ENCODE results near the gene KIF3B.

The KIF3B gene

GRCh38 chr20:32302507-32302872, 25.0 kb downstream of the KIF3B start:
- no peak overlapping the region for H3K27ac ChIP-seq (ENCODE audit: insufficient read depth in 1 of 2, low read depth in 1 of 2, low read length in 2 of 2, poor library complexity in 1 of 2, severe bottlenecking in 2 of 2)
- 96% methylated on average over 5 of the region's 6 CpGs for WGBS (ENCODE audit: insufficient coverage)

GRCh38 chr20:32304131-32304746, 26.8 kb downstream of the KIF3B start:
- no peak overlapping the region for H3K27ac ChIP-seq (ENCODE audit: insufficient read depth in 1 of 2, low read depth in 1 of 2, low read length in 2 of 2, poor library complexity in 1 of 2, severe bottlenecking in 2 of 2)
- H3K4me3 ChIP-seq (ENCODE audit: control insufficient read depth in 1 of 7, extremely low read depth in 1 of 7, insufficient read depth in 4 of 7, low read depth in 2 of 7, low read length in 6 of 7): no peak overlapping the region
- H3K9me3 ChIP-seq (ENCODE audit: control extremely low read depth in 1 of 5, control insufficient read depth in 4 of 5, insufficient read depth in 2 of 5, low read depth in 1 of 5, low read length in 4 of 5): no peaks in the 10 kb centered on the region
- ChIA-PET CTCF (no interaction called here), POLR2A (no interaction called here)
- no peak for DNase-seq
- H3K36me3 ChIP-seq (ENCODE audit: control insufficient read depth in 4 of 4, insufficient read depth in 4 of 4, low read length in 3 of 4): no peaks in the 10 kb centered on the region
- no peaks in the 10 kb centered on the region for H3K4me1 ChIP-seq (ENCODE audit: control extremely low read depth in 1 of 4, control insufficient read depth in 4 of 4, insufficient read depth in 4 of 4, low read length in 3 of 4)
- H3K27me3 ChIP-seq (replicated peaks in 2 of 5; ENCODE audit: control insufficient read depth in 4 of 5, insufficient read depth in 5 of 5, low read length in 4 of 5): no peaks in the 10 kb centered on the region
- no CpG with 5 or more reads among the region's 2 CpGs for WGBS (ENCODE audit: insufficient coverage)

More at GRCh38 chr20:32302507-32302872, 25.0 kb downstream of the KIF3B start:
- Histone ChIP-seq H3K4me1 (ENCODE audit: control extremely low read depth in 1 of 4, control insufficient read depth in 4 of 4, insufficient read depth in 4 of 4, low read length in 3 of 4) (no peaks in the 10 kb centered on the region), H3K27me3 (replicated peaks in 2 of 5; ENCODE audit: control insufficient read depth in 4 of 5, insufficient read depth in 5 of 5, low read length in 4 of 5) (no peaks in the 10 kb centered on the region), H3K9me3 (ENCODE audit: control extremely low read depth in 1 of 5, control insufficient read depth in 4 of 5, insufficient read depth in 2 of 5, low read depth in 1 of 5, low read length in 4 of 5) (no peaks in the 10 kb centered on the region), H3K36me3 (ENCODE audit: control insufficient read depth in 4 of 4, insufficient read depth in 4 of 4, low read length in 3 of 4) (no peaks in the 10 kb centered on the region), H3K4me3 (ENCODE audit: control insufficient read depth in 1 of 7, extremely low read depth in 1 of 7, insufficient read depth in 4 of 7, low read depth in 2 of 7, low read length in 6 of 7) (no peak overlapping the region)
- POLR2A ChIA-PET: no interaction called here
- no peak for DNase-seq
- CTCF ChIA-PET: no interaction called here

- H3K36me3 ChIP-seq (ENCODE audit: control insufficient read depth in 4 of 4, insufficient read depth in 4 of 4, low read length in 3 of 4): peaks cover 19 to 38% (median 23%) of the 10 kb centered on the region in 4 experiments
- POLR2A ChIA-PET: no interaction called here
Observed at GRCh38 chr20:32312718-32313424, 35.4 kb downstream of the KIF3B start.

GRCh38 chr20:32314768-32315167, 37.3 kb downstream of the KIF3B start:
- Histone ChIP-seq H3K4me3 (ENCODE audit: control insufficient read depth in 1 of 7, extremely low read depth in 1 of 7, insufficient read depth in 4 of 7, low read depth in 2 of 7, low read length in 6 of 7) (no peak overlapping the region), H3K9me3 (ENCODE audit: control extremely low read depth in 1 of 5, control insufficient read depth in 4 of 5, insufficient read depth in 2 of 5, low read depth in 1 of 5, low read length in 4 of 5) (no peaks in the 10 kb centered on the region), H3K36me3 (ENCODE audit: control insufficient read depth in 4 of 4, insufficient read depth in 4 of 4, low read length in 3 of 4) (peaks cover 20 to 37% (median 26%) of the 10 kb centered on the region in 4 experiments), H3K27ac (ENCODE audit: insufficient read depth in 1 of 2, low read depth in 1 of 2, low read length in 2 of 2, poor library complexity in 1 of 2, severe bottlenecking in 2 of 2) (no peak overlapping the region), H3K27me3 (replicated peaks in 2 of 5; ENCODE audit: control insufficient read depth in 4 of 5, insufficient read depth in 5 of 5, low read length in 4 of 5) (no peaks in the 10 kb centered on the region), H3K4me1 (ENCODE audit: control extremely low read depth in 1 of 4, control insufficient read depth in 4 of 4, insufficient read depth in 4 of 4, low read length in 3 of 4) (no peaks in the 10 kb centered on the region)
- ChIA-PET CTCF (interaction anchor here (2.9 kb wide), 1 partner anchor 15 kb away, joined by 6 read pairs; no protein-coding TSS in a partner anchor), POLR2A (interaction anchor here (0.6 kb wide), 1 partner anchor 24 kb away, joined by 7 read pairs; no protein-coding TSS in a partner anchor)
- DNase-seq: no peak
- WGBS (ENCODE audit: insufficient coverage): 78% methylated on average over 1 of the region's 1 CpG

More at GRCh38 chr20:32312718-32313424, 35.4 kb downstream of the KIF3B start:
- 100% methylated on average over 2 of the region's 3 CpGs for WGBS (ENCODE audit: insufficient coverage)
- DNase-seq: no peak
- Histone ChIP-seq H3K27ac (ENCODE audit: insufficient read depth in 1 of 2, low read depth in 1 of 2, low read length in 2 of 2, poor library complexity in 1 of 2, severe bottlenecking in 2 of 2) (no peak overlapping the region), H3K9me3 (ENCODE audit: control extremely low read depth in 1 of 5, control insufficient read depth in 4 of 5, insufficient read depth in 2 of 5, low read depth in 1 of 5, low read length in 4 of 5) (no peaks in the 10 kb centered on the region), H3K4me1 (ENCODE audit: control extremely low read depth in 1 of 4, control insufficient read depth in 4 of 4, insufficient read depth in 4 of 4, low read length in 3 of 4) (no peaks in the 10 kb centered on the region), H3K27me3 (replicated peaks in 2 of 5; ENCODE audit: control insufficient read depth in 4 of 5, insufficient read depth in 5 of 5, low read length in 4 of 5) (no peaks in the 10 kb centered on the region), H3K4me3 (ENCODE audit: control insufficient read depth in 1 of 7, extremely low read depth in 1 of 7, insufficient read depth in 4 of 7, low read depth in 2 of 7, low read length in 6 of 7) (no peak overlapping the region)
- CTCF ChIA-PET: interaction anchor here (0.6 kb wide), 1 partner anchor 11 kb away, joined by 3 read pairs; no protein-coding TSS in a partner anchor

- POLR2A ChIA-PET: no interaction called here
Observed at GRCh38 chr20:32315399-32315798, 37.9 kb downstream of the KIF3B start.

GRCh38 chr20:32315891-32316290, 38.4 kb downstream of the KIF3B start:
- Histone ChIP-seq H3K4me3 (ENCODE audit: control insufficient read depth in 1 of 7, extremely low read depth in 1 of 7, insufficient read depth in 4 of 7, low read depth in 2 of 7, low read length in 6 of 7) (no peak overlapping the region), H3K36me3 (ENCODE audit: control insufficient read depth in 4 of 4, insufficient read depth in 4 of 4, low read length in 3 of 4) (peaks cover 12 to 27% (median 20%) of the 10 kb centered on the region in 4 experiments), H3K4me1 (ENCODE audit: control extremely low read depth in 1 of 4, control insufficient read depth in 4 of 4, insufficient read depth in 4 of 4, low read length in 3 of 4) (no peaks in the 10 kb centered on the region), H3K9me3 (ENCODE audit: control extremely low read depth in 1 of 5, control insufficient read depth in 4 of 5, insufficient read depth in 2 of 5, low read depth in 1 of 5, low read length in 4 of 5) (no peaks in the 10 kb centered on the region), H3K27ac (ENCODE audit: insufficient read depth in 1 of 2, low read depth in 1 of 2, low read length in 2 of 2, poor library complexity in 1 of 2, severe bottlenecking in 2 of 2) (no peak overlapping the region), H3K27me3 (replicated peaks in 2 of 5; ENCODE audit: control insufficient read depth in 4 of 5, insufficient read depth in 5 of 5, low read length in 4 of 5) (no peaks in the 10 kb centered on the region)
- no peak for DNase-seq
- CTCF ChIA-PET: interaction anchor here (0.6 to 2.9 kb wide), 3 partner anchors 16 to 60 kb away, joined by 3 to 6 read pairs (median 4); no protein-coding TSS in a partner anchor
- POLR2A ChIA-PET: no interaction called here
- WGBS (ENCODE audit: insufficient coverage): 100% methylated on average over 2 of the region's 2 CpGs

More at GRCh38 chr20:32315399-32315798, 37.9 kb downstream of the KIF3B start:
- Histone ChIP-seq H3K27me3 (replicated peaks in 2 of 5; ENCODE audit: control insufficient read depth in 4 of 5, insufficient read depth in 5 of 5, low read length in 4 of 5) (no peaks in the 10 kb centered on the region), H3K36me3 (ENCODE audit: control insufficient read depth in 4 of 4, insufficient read depth in 4 of 4, low read length in 3 of 4) (peaks cover 17 to 31% (median 23%) of the 10 kb centered on the region in 4 experiments), H3K9me3 (ENCODE audit: control extremely low read depth in 1 of 5, control insufficient read depth in 4 of 5, insufficient read depth in 2 of 5, low read depth in 1 of 5, low read length in 4 of 5) (no peaks in the 10 kb centered on the region), H3K4me3 (ENCODE audit: control insufficient read depth in 1 of 7, extremely low read depth in 1 of 7, insufficient read depth in 4 of 7, low read depth in 2 of 7, low read length in 6 of 7) (no peak overlapping the region), H3K27ac (ENCODE audit: insufficient read depth in 1 of 2, low read depth in 1 of 2, low read length in 2 of 2, poor library complexity in 1 of 2, severe bottlenecking in 2 of 2) (no peak overlapping the region), H3K4me1 (ENCODE audit: control extremely low read depth in 1 of 4, control insufficient read depth in 4 of 4, insufficient read depth in 4 of 4, low read length in 3 of 4) (no peaks in the 10 kb centered on the region)
- DNase-seq: no peak
- CTCF ChIA-PET: interaction anchor here (0.8 to 2.9 kb wide), 2 partner anchors 15 to 38 kb away, joined by 3 to 6 read pairs; no protein-coding TSS in a partner anchor
- 100% methylated on average over 3 of the region's 3 CpGs for WGBS (ENCODE audit: insufficient coverage)

GRCh38 chr20:32316667-32317066, 39.2 kb downstream of the KIF3B start:
- H3K27ac ChIP-seq (ENCODE audit: insufficient read depth in 1 of 2, low read depth in 1 of 2, low read length in 2 of 2, poor library complexity in 1 of 2, severe bottlenecking in 2 of 2): no peak overlapping the region
- peaks cover 9 to 26% (median 19%) of the 10 kb centered on the region in 4 experiments for H3K36me3 ChIP-seq (ENCODE audit: control insufficient read depth in 4 of 4, insufficient read depth in 4 of 4, low read length in 3 of 4)
- CTCF ChIA-PET: interaction anchor here (1.9 to 2.9 kb wide), 2 partner anchors 9 to 16 kb away, joined by 5 to 6 read pairs; no protein-coding TSS in a partner anchor
- H3K4me1 ChIP-seq (ENCODE audit: control extremely low read depth in 1 of 4, control insufficient read depth in 4 of 4, insufficient read depth in 4 of 4, low read length in 3 of 4): no peaks in the 10 kb centered on the region
- H3K9me3 ChIP-seq (ENCODE audit: control extremely low read depth in 1 of 5, control insufficient read depth in 4 of 5, insufficient read depth in 2 of 5, low read depth in 1 of 5, low read length in 4 of 5): no peaks in the 10 kb centered on the region
- WGBS (ENCODE audit: insufficient coverage): 93% methylated on average over 5 of the region's 7 CpGs
- no peak for DNase-seq
- no peak overlapping the region for H3K4me3 ChIP-seq (ENCODE audit: control insufficient read depth in 1 of 7, extremely low read depth in 1 of 7, insufficient read depth in 4 of 7, low read depth in 2 of 7, low read length in 6 of 7)
- H3K27me3 ChIP-seq (replicated peaks in 2 of 5; ENCODE audit: control insufficient read depth in 4 of 5, insufficient read depth in 5 of 5, low read length in 4 of 5): no peaks in the 10 kb centered on the region
- POLR2A ChIA-PET: no interaction called here
